Stimulated activated CD8-positive, alpha-beta memory T cell treated with anti-CD3 and anti-CD28 coated beads, Interleukin-15, amount 100 ng/mL, for 48 hours (primary cell): ENCODE measurements around the gene TNS2.
"Not testable (repeated sequence)": the region's sequence is repeated elsewhere in the genome, so short reads cannot be mapped to it uniquely, and the experiment has no call there.

ENCODE experiments used
- DNase-seq, 2 donors: peaks; one replicate each; pipeline ENCODE4 v3.0.0-alpha.2; 2020; ENCODE audit warnings: low read depth in 2 of 2

The TNS2 gene

GRCh38 chr12:53095596-53095895 is 45.7 kb downstream of the TNS2 start:
- DNase-seq = not testable (repeated sequence)

- DNase-seq = no peak
Observed at GRCh38 chr12:53096089-53096741, 46.4 kb downstream of the TNS2 start.

DNA sequence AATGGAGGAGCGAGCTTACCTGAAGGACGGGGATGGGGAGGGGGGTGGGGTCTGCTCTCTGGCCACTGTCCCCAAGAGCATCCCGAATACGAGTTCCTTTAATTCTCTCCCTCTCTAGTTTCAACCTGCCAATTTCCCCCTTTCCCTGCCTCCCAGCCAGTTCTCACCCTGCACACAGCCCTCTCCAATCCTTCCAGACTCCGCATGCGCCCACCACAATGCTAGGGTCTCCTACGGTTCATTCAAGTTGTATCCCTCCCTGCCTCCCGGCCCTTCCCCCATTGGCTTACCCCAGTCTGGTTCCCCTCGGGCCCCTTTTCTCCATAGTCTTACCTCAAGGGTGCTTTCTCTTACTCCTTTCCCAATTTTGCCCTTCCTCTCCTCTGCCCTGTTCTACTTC is 46.9 kb downstream of the TNS2 start:
- DNase-seq = no peak

DNA sequence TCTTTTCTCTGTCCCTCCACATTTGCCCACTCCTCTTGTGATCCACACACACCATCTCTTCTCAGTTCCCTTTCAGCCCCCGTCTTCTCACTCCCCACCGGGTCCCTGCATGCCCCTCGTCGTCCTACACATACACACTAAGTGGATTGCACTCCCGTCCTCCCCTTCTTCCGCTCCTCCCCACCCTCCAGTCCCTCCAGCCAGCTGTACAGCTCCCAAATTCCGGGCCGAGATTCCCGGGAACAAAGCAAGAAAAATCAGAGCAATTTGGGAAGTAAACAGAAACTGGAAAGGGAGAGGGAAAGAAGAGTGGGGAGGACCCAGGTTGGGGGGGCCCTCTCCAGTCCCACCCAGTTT is 47.3 kb downstream of the TNS2 start:
- no peak for DNase-seq

- DNase-seq = peak; percentile 61
Observed at GRCh38 chr12:53097564-53098353, 47.9 kb downstream of the TNS2 start, which contains the start of gene IGFBP6. IGFBP6 (plus strand) TSS chr12:53097667; CDS start chr12:53097718, 51 bp downstream.

- DNase-seq = peak in 1 of 2 donors; percentile 37
Observed at GRCh38 chr12:53098354-53098981, 48.6 kb downstream of the TNS2 start.

DNA sequence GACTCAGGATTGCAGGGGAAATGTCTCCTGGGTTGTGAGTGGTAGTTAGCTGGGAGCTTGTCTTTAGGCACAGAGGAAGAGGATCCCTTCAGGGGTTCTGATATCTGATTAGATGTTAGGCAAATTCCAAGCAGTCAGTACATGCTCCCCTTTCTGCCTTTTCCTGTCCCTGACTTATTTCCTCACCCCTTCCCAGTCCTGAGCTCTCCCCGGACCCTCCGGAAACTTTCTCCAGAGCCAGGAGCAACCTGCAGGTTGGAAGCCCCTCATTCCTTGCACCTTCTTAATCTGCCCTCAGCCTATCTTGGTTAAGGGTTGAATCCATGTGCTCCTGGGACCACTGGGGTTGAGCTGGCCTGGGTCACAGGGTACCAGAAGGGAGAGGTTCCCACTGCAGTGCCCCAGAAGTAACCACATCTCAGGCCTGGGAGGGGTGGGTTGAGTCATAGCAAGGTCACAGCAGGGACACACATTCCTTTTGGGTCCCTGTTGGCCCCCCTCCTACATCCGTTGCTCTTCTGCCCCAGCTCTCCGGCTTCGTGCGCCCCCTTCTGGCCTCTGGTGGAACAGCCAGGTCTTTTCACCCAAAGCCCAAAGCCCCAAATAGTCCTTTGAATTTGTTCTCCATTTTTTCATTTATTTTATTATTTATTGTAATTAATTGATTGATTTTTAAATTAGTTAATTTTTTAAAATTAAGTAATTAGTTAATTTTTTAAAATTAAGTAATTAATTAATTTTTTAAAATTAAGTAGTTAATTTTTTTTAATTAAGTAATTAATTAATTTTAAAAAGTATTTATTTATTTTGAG is 49.4 kb downstream of the TNS2 start:
- DNase-seq = peak; percentile 76 to 82

DNA sequence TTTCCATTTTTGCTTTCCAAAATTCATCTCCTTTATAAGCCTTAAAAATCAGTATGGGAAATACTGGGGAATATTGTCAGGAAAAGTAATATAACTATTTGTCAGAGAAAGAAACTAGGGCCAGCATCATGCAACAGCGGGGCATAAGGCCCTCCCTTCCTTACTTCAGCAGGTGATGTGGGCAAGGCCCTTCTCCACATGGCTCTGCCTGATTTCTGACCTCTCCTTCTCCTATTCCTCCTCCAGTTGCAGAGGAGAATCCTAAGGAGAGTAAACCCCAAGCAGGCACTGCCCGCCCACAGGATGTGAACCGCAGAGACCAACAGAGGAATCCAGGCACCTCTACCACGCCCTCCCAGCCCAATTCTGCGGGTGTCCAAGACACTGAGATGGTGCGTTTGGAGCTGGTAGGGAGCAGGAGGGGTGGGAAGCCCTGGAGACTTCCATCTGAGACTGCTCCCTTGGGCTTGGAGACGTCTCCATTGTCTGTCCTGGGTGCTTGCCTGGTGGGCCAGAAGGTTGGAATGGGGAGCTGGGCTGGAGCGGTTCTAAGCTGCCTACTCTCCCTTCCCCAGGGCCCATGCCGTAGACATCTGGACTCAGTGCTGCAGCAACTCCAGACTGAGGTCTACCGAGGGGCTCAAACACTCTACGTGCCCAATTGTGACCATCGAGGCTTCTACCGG is 50.7 kb downstream of the TNS2 start:
- no peak for DNase-seq

- no peak for DNase-seq
Observed at GRCh38 chr12:53101266-53101665, 51.4 kb downstream of the TNS2 start.

GRCh38 chr12:53101931-53102781 is 52.3 kb downstream of the TNS2 start:
- DNase-seq = no peak

DNA sequence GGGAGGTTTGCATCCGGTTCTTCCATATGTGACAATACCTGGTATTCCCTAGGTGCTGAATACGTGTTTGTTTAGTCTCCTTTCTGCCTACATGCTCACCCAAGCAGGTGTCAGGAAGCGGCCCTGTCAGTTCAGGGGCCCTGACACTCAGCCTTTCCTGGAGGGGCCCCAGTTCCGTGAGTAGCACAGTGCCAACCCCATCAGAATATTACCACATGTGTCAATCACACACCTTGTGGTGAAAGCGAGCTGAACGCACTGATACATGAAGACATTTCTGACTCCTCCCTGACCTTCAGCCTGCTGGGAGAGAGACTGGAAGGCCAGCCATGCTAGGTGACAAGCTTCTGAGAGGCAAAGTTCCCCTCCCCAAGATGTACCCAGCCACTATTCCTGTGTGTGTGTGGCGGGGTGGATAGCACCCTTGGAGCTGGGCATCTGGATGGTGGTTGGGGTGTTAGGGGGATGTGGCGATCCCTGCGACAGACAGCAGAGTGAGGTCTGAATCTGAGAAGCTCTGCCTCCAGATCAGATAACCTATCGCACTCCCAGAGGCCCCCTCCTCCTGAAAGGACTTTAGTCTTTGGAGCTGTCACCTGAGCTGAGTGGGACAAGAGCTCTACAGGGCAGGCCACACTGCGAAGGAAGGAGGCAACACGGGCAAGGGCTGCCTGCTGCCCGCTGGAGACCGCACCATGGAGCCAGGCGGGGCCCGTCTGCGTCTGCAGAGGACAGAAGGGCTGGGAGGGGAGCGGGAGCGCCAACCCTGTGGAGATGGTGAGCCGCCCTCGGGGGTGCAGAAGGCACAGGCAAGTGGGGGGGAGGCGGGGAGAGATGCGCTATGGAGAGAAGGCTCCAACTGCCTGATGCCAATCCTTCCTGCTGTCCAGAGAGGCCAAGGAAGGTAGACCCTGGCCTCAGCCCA is 53.3 kb downstream of the TNS2 start, which contains the start of gene SOAT2:
SOAT2 (plus strand) TSS at position 604 of the 925 bp plus-strand sequence; CDS start at position 696, 92 bp downstream.
- peak; percentile 56 to 59 for DNase-seq

DNA sequence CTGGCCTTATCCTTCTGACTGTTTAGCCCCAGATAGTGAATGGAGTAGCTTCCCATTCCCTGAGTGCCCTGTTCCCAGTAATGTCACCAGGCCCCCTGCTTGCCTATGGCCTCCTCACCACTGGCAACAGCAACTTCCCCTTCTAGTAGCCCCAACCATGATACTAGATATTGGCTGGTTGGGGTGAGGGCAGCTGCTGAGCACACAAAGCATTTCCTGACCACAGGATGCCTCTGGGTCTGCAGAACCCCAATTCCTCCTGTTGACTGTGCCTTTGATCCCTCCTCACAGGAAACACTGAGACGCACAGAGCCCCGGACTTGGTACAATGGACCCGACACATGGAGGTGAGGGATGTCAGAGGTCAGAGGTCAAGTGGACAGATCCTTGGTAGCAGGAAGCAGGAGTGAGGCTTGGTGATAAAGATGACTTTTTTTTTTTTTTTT is 54.0 kb downstream of the TNS2 start:
- DNase-seq = no peak

DNA sequence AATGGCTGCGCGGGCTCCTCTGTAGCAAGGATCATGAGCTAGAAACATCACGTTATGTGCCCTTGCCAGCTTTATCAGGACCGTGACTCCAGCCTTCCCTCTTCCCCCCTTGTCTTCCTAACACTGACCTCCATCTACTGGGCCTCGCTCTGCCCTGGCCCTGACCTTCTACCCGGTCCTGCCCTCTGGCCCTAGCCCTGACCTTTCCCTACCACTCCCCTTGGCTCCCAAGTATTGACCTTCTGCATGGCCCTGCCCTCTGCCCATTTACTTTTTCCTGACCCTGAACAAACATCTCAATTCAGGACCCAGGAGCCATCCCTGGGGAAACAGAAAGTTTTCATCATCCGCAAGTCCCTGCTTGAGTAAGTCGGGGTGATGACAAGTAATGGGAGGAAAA is 55.4 kb downstream of the TNS2 start:
- DNase-seq = no peak

- no peak for DNase-seq
Observed at GRCh38 chr12:53105712-53106439, 56.0 kb downstream of the TNS2 start.

- no peak for DNase-seq
Observed at GRCh38 chr12:53107122-53107521, 57.3 kb downstream of the TNS2 start.

DNA sequence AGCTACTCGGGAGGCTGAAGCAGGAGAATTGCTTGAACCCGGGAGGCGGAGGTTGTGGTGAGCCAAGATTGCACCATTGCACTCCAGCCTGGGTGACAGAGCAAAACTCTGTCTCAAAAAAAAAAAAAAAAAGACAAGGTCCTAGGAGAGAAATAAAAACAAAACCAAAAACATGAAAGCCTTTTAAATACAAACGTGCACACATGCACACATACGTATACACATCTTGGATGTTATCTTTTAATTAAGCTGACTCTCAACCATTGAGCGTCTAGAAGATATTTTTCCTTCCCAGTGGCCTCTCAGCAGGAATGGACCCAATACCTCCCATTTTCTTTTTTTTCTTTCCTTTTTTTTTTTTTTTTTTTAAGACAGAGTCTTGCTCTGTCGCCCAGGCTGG is 62.6 kb downstream of the TNS2 start:
- DNase-seq = not testable (repeated sequence)

- no peak for DNase-seq
Observed at GRCh38 chr12:53113136-53113705, 63.4 kb downstream of the TNS2 start.

GRCh38 chr12:53113951-53114350 is 64.1 kb downstream of the TNS2 start:
- no peak for DNase-seq
